Stimulated activated CD4-positive, alpha-beta T cell treated with anti-CD3 and anti-CD28 coated beads, Interleukin-1b, Interleukin-23, amount 100 ng/mL, for 24 hours (primary cell): ENCODE data around the gene TUBB3.
A peak's percentile ranks its signal among the peaks of the same experiment; 100 is the strongest.
"Not testable (repeated sequence)": the region's sequence is repeated elsewhere in the genome, so short reads cannot be mapped to it uniquely, and the experiment has no call there.

Experiments
- DNase-seq, 4 experiments: peaks; one replicate each; pipeline ENCODE4 v3.0.0-alpha.2; 2020; ENCODE audit warnings: low read depth in 4 of 4, low spot score in 1 of 4

Gene TUBB3

DNA sequence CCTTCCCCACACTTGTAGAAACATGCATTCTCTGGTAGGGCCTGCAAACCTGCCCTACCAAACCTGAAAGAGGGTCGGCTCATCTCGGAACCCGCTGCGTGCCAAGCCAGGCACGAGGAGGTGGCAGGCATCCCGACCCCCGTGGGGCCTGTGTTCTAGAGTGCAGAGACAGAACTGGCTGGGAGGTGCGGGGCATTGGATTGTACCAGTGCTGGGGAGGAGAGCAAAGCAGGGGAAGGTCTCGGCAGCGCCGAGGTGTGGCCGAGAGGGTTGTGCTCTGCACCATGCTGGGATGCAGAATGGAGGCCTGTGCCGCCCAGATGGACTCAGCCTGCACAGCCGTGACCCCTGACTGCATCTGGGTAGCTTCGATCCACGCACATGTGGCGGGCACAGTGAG lies 22.3 kb upstream of the TUBB3 start:
- no peak for DNase-seq

DNA sequence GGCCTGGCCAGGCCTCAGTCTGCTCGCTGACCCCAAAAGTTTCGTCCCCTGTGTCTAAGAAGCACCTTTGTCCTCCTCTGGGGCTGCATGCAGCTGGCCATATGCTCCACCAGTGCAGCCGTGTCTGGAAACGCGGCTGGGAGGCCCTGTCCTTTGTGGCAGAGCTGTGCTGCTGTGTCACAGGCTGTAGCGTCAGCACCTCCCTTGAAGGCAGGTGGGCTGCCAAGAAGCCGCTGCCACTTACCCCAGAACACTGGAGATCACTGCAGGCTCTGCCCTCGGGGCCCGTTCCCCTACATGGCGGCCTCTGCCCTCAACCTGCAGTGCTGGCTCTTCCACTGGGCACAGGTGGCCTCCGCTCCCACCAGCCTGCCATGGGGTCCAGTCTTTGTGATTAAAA lies 20.2 kb upstream of the TUBB3 start:
- DNase-seq: no peak

DNA sequence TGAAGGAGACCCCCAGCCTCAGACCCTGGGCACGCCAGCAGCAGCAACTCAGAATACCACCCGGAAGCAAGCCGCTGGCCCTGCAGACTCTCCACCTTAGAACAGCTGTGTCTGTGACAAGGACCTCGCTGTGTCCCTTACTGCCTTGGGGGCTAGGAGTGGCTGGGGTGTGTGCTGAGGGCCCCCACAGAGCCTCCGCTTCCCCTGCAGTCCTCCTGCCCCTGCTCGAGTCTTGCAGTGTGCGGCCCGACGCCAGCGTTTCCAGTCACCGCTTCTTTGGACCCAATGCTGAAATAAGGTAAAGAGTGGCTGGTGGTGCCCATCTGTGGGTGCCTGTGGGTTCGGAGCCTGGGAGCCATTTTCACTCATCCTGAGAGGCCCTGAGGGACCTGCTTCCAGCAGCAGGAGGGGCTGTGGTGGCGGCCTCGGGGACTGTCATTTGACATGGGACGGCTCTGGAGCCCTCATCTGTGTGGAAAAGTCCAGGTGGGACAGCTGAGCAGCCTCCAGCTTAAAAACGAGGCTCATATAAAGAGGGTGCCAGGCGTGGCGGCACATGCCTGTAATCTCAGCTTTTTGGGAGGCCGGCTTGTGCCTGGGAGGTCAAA lies 19.1 kb upstream of the TUBB3 start:
- no peak for DNase-seq

DNA sequence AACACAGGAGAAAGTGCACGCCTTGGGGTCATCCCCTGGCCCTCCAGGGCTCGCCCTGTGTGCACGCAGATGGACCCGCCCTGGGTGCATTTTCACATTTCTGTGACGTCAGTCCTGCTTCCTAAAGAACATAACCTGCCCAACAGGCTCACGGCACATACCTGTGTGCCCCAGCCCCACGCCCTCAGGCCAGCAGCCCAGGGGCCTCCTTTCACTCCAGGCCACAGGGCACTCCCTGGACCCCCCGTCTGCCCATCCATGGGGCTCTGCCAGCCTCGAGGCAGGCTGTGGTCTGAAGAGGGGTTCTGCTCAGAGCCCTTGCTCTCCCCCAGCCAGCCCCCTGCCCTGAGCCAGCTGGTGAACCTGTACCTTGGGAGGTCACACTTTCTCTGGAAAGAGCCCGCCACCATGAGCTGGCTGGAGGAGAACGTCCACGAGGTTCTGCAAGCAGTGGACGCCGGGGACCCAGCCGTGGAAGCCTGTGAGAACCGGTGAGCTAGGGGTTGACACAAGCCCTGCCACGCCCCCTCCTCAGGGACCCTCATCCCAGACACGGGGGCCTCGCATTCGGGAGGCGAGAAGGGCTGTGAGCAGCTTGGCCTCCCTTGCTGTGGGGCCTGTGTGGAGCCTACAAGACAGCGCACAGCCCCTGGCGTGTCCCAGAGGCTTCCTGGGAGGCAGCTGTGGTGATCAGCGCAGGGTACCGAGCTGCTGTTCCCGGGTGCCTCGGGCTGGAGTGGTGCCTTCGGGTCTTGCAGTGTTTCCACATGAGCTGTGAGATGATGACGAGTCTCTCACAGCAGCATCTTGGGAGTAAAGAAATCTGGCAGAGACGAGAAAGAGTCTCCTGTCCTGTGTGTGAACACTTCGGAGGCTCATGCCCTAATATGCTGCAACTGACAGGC lies 18.3 kb upstream of the TUBB3 start:
- DNase-seq: no peak

DNA sequence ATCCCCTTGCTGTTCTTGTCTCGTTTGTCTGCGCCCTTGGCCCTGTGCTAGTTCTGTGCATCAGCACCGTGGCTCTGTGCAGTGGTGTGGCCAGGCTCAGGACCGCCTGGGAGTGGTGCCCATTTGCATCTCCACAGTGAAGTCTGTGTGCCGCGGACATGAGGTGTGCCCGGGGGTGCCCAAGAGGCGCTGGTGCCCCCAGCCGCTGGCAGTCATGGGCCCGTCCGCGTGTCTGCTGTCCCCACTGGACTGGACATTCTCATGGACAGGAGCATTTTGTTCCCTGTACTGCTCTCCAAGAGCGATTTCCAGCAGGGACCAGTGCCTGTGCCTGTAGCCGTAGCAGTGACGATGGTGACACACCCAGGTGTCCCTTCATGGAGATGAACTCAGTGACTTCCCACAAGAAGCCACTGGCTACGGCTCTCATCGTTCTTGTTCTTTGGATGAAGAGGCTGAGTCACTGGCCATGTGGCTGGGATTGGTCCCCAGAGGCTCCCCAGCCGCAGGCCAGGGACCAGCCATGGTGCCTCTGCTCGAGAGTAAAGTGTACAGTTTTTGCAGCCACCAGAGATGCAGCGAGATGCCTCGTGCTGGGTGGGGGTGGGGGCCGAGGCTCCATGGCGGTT lies 17.5 kb upstream of the TUBB3 start:
- DNase-seq: no peak

DNA sequence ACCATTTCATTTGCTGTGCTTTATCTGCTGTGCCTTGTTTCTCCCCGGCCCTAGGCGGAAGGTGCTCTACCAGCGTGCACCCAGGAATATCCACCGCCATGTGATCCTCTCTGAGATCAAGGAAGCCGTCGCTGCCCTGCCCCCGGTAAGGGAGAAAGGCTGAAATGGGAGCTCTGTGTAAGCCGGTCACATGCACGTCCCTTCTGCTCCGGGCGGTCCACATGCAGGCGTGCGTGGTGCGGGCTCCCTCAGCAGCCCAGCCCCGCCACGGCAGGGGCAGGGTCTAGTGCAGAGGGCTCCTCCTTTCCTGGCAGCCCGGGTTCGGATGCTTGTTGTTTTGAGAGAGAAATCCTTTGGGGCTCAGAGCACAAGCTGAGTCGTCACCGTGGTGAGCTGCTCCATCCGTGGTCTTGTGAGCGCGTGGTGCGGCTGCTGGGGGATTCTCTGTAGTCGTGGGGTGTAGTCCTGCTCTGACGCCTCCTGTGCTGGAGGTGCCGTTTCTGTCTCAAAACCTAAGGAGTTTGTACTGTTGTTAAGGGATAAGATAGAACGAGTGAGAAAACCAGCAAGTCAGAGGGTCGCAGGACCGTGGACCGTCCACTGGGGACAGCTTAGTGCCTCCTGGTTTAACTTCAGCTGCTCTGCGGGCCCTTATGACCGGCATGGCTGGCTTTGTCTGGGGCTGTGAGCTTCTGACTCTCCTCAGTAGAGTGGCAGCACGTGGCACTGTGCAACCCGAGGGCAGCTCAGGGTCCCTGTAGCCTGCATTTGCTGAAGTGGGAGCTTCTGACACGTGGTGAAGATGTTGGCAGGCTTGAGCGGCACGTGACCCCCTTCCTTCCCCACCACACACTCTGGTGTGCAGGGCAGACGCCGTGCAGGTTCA lies 16.8 kb upstream of the TUBB3 start:
- no peak for DNase-seq

DNA sequence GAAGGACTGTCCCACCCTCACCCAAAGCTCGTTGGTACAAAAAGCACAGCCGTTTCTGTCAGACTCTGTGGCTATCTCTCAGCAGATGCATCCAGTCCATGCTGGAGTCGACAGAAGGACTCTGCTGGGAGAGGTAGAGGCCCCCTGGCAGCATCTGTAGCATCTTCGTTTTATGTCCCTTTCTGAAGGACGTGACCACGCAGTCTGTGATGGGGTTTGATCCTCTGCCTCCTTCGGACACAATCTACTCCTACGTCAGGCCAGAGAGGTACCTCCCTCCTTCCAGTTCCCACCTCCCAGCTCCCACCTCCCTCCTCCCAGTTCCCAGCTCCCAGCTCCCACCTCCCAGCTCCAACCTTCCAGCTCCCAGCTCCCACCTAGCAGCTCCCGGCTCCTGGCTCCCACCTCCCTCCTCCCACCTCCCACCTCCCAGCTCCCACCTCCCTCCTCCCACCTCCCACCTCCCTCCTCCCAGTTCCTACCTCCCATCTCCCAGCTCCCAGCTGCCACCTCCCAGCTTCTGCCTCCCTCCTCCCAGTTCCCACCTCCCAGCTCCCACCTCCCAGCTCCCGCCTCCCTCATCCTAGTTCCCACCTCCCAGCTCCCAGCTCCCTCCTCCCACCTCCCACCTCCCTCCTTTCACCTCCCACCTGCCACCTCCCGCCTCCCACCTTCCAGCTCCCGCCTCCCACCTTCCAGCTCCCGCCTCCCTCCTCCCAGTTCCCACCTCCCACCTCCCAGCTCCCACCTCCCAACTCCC lies 15.9 kb upstream of the TUBB3 start:
- no peak for DNase-seq

DNA sequence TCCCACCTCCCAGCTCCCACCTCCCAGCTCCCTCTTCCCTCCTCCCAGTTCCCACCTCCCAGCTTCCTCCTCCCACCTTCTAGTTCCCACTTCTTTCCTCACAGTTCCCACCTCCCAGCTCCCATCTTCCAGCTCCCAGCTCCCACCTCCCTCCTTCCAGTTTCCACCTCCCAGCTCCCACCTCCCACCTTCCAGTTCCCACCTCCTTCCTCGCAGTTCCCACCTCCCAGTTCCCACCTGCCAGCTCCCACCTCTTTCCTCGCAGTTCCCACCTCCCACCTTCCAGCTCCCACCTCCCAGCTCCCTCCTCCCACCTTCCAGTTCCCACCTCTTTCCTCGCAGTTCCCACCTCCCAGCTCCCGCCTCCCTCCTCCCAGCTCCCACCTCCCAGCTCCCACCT lies 14.9 kb upstream of the TUBB3 start:
- no peak for DNase-seq

DNA sequence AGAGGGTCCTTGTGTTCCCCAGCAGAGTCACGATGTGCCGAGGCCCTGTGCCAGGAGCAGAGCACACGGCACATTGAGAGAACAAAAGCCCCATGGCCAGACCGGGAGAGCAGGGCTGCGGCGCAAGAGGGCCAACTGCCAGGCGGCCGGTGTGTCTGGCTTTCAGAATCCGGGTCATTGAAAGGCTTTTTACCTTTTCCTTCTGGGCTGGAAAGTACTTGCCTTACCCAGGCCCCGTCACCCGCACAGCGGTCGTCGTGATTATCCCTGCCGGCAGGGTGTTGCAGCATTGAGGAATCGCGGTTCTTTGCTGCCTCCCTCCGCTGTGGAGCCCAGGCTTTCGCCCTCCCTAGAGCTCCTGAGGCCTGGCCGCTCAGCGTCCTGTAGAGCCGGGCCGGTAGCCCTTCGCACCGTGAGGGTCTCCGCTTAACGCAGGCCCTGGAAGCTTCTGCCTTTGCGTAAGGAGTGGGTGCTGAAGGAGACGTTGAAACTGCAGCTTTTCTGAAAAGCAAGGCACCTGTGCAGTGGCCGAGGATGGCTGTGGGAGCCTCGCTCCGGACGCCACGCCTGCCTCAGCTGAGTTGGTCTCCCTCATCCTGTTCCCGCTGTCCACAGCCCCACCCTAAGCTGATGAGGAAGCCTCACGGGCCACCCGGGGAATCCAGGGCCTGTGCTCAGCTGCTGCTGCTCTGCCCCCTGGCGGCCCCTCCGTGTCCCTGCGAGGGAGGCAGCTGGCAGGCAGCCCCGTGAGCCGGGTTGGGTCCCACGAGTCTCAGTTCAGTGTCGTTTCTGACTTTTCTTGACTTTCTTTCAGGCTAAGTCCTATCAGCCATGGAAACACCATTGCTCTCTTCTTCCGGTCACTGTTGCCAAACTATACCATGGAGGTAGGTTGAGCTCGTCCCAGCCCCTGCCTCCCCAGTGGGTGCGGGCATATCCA lies 13.1 kb upstream of the TUBB3 start:
- DNase-seq: peak in 3 of 4 experiments; percentile 47 to 60 (median 55)

DNA sequence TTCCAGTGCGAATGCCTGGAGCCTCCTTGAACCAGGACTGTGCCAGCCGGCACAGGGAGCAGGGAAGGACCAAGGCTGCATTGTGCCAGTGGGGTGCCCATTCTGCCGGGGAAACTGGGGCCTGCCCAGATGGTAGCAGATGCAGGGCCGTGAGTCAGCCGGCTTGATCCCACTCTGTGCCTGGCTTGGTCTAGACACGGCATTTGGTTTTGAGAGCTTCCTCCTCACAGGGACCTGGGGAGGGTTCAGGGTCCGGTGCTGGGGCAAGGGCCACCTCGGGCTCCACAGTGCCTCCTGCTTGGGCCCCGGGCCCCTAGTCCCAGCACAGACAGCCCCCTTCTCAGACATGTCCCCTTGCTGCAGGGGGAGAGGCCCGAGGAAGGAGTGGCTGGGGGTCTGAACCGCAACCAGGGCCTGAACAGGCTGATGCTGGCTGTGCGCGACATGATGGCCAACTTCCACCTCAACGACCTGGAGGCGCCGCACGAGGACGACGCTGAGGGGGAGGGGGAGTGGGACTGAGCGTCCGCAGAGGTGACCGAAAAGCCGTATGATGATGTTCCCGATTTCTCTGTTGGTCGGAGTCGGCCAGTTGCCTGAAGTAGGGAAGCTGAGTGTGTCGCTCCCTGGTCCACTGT lies 12.3 kb upstream of the TUBB3 start:
- DNase-seq: no peak

DNA sequence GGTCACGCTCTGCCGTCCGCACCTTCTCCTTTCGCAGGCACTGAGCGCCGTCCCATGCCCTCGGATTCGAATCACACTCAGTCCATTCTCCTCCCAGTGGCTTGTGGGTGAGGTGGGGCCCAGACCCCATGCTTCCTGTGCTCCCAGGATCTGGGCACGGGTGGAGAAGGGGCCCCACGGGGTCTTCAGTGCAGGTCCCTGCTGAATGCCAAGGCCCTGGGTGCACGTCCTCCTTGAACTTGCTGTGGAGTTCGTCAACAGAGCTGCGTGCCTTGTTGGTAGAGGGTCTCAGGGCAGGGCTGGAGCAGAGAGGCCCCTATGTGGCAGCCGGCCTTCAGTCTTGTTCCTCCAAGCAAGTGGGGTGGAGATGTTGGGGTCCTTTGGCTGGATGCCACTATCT lies 11.8 kb upstream of the TUBB3 start:
- DNase-seq: no peak

DNA sequence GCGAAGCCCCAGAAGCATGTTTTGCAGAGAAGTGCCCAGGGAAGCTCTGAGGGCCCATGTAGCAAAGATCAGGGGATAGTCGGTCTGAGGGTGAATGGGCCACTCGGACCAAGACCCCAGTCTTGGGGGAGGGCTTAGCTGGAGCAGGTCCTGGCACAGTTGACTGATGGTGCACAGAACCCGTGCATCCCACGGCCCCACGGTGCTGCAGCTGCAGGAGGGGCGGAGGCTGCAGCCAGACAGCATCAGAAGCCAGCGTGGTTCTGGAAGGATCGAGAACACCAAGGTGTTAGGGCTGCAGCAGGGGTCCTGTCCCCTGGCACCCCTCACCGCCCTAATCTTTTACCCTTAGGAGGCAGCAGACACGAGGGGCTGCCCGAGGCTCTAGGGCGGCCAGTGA lies 11.0 kb upstream of the TUBB3 start:
- no peak for DNase-seq

DNA sequence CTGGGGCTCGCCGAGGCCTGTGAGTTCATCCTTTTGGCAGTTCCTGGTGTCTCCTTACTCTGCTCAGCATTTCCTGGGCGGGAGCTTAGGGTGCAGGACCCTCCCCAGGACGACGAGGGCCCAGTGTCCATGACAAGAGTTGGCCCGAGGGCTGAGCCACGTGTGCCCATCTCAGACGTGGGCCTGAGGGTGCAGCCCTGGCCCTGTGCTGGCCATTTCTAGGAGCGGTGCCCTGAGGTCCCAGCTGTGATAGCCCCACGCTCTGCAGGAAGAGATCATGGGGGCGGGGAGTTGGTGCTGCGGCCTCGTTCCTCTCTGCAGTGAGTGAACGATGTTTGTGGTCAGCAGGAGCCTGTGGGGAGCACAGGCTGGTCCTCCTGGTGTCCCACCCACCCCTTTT lies 10.5 kb upstream of the TUBB3 start:
- DNase-seq: no peak

DNA sequence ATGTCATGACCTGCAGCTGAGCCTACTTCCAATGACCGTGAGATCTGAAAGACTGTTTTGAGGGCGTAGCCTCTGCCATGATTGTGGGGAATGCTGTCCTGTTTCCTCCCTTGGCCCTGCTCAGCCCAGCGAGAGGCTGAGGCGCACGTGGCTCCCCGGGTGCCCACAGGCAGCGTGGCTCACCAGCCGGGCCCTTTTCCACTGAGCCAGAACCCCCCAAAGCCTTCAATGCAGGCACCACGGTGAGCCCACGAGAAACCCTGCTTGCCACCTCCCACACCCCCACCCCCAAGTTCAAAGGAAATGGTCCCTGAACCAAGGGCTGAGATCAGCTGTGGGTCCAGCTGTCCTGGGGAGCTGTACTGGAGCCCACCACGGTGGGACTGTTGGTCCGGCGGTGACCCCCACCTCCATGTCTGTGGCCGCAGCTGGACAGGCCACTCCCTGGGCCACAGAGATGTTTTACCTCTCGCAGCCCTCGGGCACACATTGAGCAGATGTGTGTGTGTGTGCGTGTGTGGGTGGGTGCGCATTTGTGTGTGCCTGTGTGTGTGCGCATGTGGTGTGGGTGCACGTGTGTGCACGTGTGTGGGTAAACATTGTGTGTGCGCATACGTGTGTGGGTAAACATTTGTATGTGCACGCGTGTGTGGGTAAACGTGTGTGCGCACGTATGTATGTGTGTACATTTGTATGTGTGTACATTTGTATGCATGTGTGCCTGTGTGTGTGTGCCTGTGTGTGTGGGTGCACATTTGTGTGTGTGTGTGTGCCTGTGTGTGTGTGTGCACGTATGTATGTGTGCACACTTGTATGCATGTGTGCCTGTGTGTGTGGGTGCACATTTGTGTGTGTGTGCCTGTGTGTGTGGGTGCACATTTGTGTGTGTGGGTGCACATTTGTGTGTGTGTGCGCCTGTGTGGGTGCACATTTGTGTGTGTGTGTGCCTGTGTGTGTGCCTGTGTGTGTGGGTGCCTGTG lies 9.4 kb upstream of the TUBB3 start:
- no peak for DNase-seq

DNA sequence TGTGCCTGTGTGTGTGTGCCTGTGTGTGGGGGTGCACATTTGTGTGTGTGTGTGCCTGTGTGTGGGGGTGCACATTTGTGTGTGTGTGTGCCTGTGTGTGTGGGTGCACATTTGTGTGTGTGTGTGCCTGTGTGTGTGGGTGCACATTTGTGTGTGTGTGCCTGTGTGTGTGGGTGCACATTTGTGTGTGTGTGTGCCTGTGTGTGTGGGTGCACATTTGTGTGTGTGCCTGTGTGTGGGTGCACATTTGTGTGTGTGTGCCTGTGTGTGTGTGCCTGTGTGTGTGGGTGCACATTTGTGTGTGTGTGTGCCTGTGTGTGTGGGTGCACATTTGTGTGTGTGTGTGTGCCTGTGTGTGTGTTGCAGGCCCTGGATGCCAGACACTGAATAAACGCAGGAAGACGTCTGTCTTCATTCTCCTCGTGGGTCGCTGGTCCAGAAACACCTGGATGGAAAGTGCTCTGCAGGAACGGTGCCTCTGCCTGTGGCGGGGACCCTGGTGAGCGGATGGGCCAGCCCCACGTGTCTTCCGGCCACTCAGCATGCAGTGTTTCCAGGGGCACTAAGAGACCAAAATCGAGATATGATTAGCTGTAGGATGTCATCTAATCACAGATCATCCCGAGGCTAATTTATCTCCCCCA lies 8.4 kb upstream of the TUBB3 start:
- DNase-seq: not testable (repeated sequence)

DNA sequence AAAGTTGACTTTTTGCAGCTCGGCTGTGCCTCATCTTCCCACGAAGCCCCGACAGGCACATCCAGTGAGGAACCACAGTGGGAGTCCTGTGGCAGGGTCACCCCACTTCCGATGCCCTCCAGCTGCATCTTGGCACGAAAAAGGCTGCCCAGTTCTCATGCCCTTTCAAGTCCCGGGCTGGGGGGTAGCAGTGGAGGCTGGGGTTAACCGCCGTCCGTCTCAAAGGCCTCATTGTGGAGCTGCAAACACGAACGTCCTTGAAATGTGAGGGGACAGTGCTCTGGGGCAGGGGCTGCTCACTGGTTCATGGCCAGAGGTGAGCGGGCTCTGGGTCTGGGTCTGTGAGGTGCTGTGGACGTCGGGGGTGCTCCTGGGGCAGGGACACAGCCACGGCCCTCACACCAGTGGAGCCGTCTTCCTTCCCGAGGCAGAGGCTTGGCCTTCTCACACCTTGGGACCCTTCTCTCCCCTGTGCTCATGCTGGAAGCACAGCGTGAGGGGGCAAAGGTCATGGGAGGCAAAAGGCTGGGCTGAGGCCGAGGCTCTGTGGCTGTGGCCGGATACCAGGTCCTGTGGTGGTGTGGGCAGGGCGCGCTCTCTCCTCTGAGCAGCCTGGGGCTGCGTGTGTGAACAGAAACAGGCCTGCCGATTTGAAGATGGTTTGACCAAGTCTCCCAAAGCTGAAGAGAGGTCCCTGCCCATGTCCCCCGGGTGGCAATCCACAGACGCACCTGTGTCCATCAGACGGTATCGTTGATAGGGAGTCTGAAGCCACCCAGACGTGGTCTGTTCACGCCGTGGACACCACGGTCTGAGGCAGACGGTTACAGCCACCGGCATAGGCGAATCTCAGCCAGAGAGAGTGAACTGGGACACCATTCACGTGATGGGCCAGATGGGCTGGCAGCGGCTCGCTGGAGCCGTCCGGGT lies 7.6 kb upstream of the TUBB3 start:
- no peak for DNase-seq
